ENCODE results near the gene STARD10. TPM values are rescaled to one million over a fixed set of nuclear protein-coding genes. Genes with fewer than 3 reads are reported as not detected.

STARD10 gene
- total and polyA plus RNA-seq, 9 of the 15 experiments (the other 6 are each of a cell fraction or from before 2014, with no cell fraction given): 0.15 to 52.9 (median 32.3) TPM

Small RNA genes lying within 50 kb of the gene (microRNA-seq; reads per million reads assigned to microRNA genes)
- not detected for gene MIR4692 (ENCODE audit: borderline microRNAs expressed)

Small RNA genes lying within 50 kb of the gene (small RNA-seq; reads per million reads assigned to genes)
- not detected for gene MIR4692
- gene RF00019: not detected

Other genes starting within 250 kb of the STARD10 start
- gene PDE2A, start 119.6 kb downstream of the STARD10 start, total RNA-seq (2014; rRNA removed): 0.45 and 1.6 TPM in 2 replicates
- 0.47 and 1.4 TPM in 2 replicates for gene PDE2A, start 119.6 kb downstream of the STARD10 start, total RNA-seq (2014; rRNA removed; fragmentation: Illumina TruSeq; extraction: Trizol)
- 0.07 and 0.11 TPM in 2 replicates for gene PDE2A, start 119.6 kb downstream of the STARD10 start, total RNA-seq (2015; rRNA removed; fragmentation: Illumina TruSeq; extraction: Trizol)
- gene PDE2A, start 119.6 kb downstream of the STARD10 start, total RNA-seq (2021): 1.1 and 3.4 TPM in 2 replicates
- 4.3 and 15.2 TPM in 2 replicates for gene PDE2A, start 119.6 kb downstream of the STARD10 start, polyA plus RNA-seq (2011; rRNA removed)
- 1.3 and 2.2 TPM in 2 replicates for gene PDE2A, start 119.6 kb downstream of the STARD10 start, polyA plus RNA-seq (2014; fragmentation: Illumina TruSeq; extraction: Trizol)
- gene PDE2A, start 119.6 kb downstream of the STARD10 start, polyA plus RNA-seq (2014; fragmentation: Nextera tagmentation; extraction: Ambion mirVana): under 1 TPM in 1 of 2 experiments, not detected in 1; 0.21 TPM
- gene PDE2A, start 119.6 kb downstream of the STARD10 start, polyA plus RNA-seq (2014; rRNA removed): 1.0 and 1.6 TPM in 2 replicates
- 42.0 and 46.1 TPM in 2 replicates for gene ARAP1, start 41.6 kb downstream of the STARD10 start, total RNA-seq (2014; rRNA removed)
- 7.4 and 10.6 TPM in 2 replicates for gene ARAP1, start 41.6 kb downstream of the STARD10 start, total RNA-seq (2014; rRNA removed; fragmentation: Illumina TruSeq; extraction: Trizol)
- 24.6 and 26.1 TPM in 2 replicates for gene ARAP1, start 41.6 kb downstream of the STARD10 start, total RNA-seq (2015; rRNA removed; fragmentation: Illumina TruSeq; extraction: Trizol)
- 60.7 and 67.0 TPM in 2 replicates for gene ARAP1, start 41.6 kb downstream of the STARD10 start, total RNA-seq (2021)
- 22.1 and 37.3 TPM in 2 replicates for gene ARAP1, start 41.6 kb downstream of the STARD10 start, polyA plus RNA-seq (2011; rRNA removed)
- 24.6 and 31.8 TPM in 2 replicates for gene ARAP1, start 41.6 kb downstream of the STARD10 start, polyA plus RNA-seq (2014; fragmentation: Illumina TruSeq; extraction: Trizol)
- gene ARAP1, start 41.6 kb downstream of the STARD10 start, polyA plus RNA-seq (2014; fragmentation: Nextera tagmentation; extraction: Ambion mirVana): under 1 TPM; 0.23 to 0.38 TPM
- 34.1 and 38.4 TPM in 2 replicates for gene ARAP1, start 41.6 kb downstream of the STARD10 start, polyA plus RNA-seq (2014; rRNA removed)
- gene ATG16L2, start 20.4 kb upstream of the STARD10 start, total RNA-seq (2014; rRNA removed): 3.4 and 4.3 TPM in 2 replicates
- gene ATG16L2, start 20.4 kb upstream of the STARD10 start, total RNA-seq (2014; rRNA removed; fragmentation: Illumina TruSeq; extraction: Trizol): 2.5 and 2.9 TPM in 2 replicates
- gene ATG16L2, start 20.4 kb upstream of the STARD10 start, total RNA-seq (2015; rRNA removed; fragmentation: Illumina TruSeq; extraction: Trizol): 4.9 and 6.7 TPM in 2 replicates
- gene ATG16L2, start 20.4 kb upstream of the STARD10 start, total RNA-seq (2021): 6.2 and 6.4 TPM in 2 replicates
- 8.4 and 10.6 TPM in 2 replicates for gene ATG16L2, start 20.4 kb upstream of the STARD10 start, polyA plus RNA-seq (2011; rRNA removed)
- 6.3 and 6.4 TPM in 2 replicates for gene ATG16L2, start 20.4 kb upstream of the STARD10 start, polyA plus RNA-seq (2014; fragmentation: Illumina TruSeq; extraction: Trizol)
- gene ATG16L2, start 20.4 kb upstream of the STARD10 start, polyA plus RNA-seq (2014; fragmentation: Nextera tagmentation; extraction: Ambion mirVana): under 1 TPM; 0.18 to 0.59 TPM
- 11.2 and 12.0 TPM in 2 replicates for gene ATG16L2, start 20.4 kb upstream of the STARD10 start, polyA plus RNA-seq (2014; rRNA removed)

All from K562 (cell line).